Type B pancreatic cell (in vitro differentiated cells): Measurements from ENCODE around the gene AUP1. TPM values are rescaled to one million over a fixed set of nuclear protein-coding genes. Genes with fewer than 3 reads are reported as not detected.

ENCODE experiments used
- DNase-seq: peaks from one replicate; pipeline ENCODE4 v3.0.0; 2021; ENCODE audit warnings: mixed read lengths; ENCODE audit not compliant: unreplicated experiment; ENCODE audit errors: extremely low spot score
- H3K27ac Mint-ChIP-seq: 2 replicates; pipeline ENCODE4 v1.8.0; 2021; ENCODE audit warnings: mild to moderate bottlenecking, mixed read lengths
- H3K27me3 Mint-ChIP-seq: 2 replicates; pipeline ENCODE4 v1.8.0; 2021; ENCODE audit warnings: mixed read lengths
- H3K36me3 Mint-ChIP-seq: 2 replicates; pipeline ENCODE4 v1.8.0; 2021; ENCODE audit warnings: mixed read lengths
- H3K4me1 Mint-ChIP-seq: one replicate; pipeline ENCODE4 v1.8.0; 2021; ENCODE audit warnings: mixed read lengths; ENCODE audit not compliant: unreplicated experiment
- H3K4me3 Mint-ChIP-seq: 2 replicates; pipeline ENCODE4 v1.8.0; 2021; ENCODE audit warnings: mild to moderate bottlenecking, mixed read lengths
- H3K9me3 Mint-ChIP-seq: 2 replicates; pipeline ENCODE4 v1.8.0; 2021; ENCODE audit warnings: mixed read lengths
- CTCF ChIP-seq: fragments of 200-600 bp; sonication (generic); conservative IDR thresholded peaks from 2 replicates; pipeline ENCODE4 v1.5.0; 2021; ENCODE audit warnings: antibody characterized with exemption, mild to moderate bottlenecking
- total RNA-seq: library from RNA; stranded (reverse); gene quantifications from 2 replicates; pipeline ENCODE4 v1.2.1, GENCODE V29; 2021; ENCODE audit warnings: low replicate concordance

AUP1 gene
- total RNA-seq, 1 donor from 2014 or later, result 122 TPM

- H3K4me3 Mint-ChIP-seq, result peak within 1 kb of the TSS; percentile 83
- no peaks in the 10 kb centered on the region for H3K9me3 Mint-ChIP-seq
Observed at GRCh38 chr2:74525717-74526648, 3.5 kb downstream of the AUP1 start, which contains the start of gene DQX1. Gene DQX1 (minus strand): TSS chr2:74526231. CDS start chr2:74525729, 502 bp downstream.

GRCh38 chr2:74524955-74525716 is 4.4 kb downstream of the AUP1 start:
- Mint-ChIP-seq H3K27me3 (peaks cover 36% of the 10 kb centered on the region), H3K4me3 (no peak overlapping the region), H3K4me1 (peaks cover 14% of the 10 kb centered on the region), H3K27ac (no peak overlapping the region), H3K36me3 (peaks cover 13% of the 10 kb centered on the region), H3K9me3 (no peaks in the 10 kb centered on the region)
- no peak for TF ChIP-seq CTCF
- DNase-seq, result no peak

More at GRCh38 chr2:74525717-74526648, 3.5 kb downstream of the AUP1 start, which contains the start of gene DQX1:
- TF ChIP-seq CTCF, result no peak
- Mint-ChIP-seq H3K27ac (peak within 1 kb of the TSS; percentile 75), H3K36me3 (peaks cover 13% of the 10 kb centered on the region), H3K27me3 (peaks cover 28% of the 10 kb centered on the region), H3K4me1 (peaks cover 19% of the 10 kb centered on the region)
- no peak for DNase-seq

GRCh38 chr2:74524005-74524404 is 5.5 kb downstream of the AUP1 start:
- no peaks in the 10 kb centered on the region for H3K9me3 Mint-ChIP-seq
- no peak for DNase-seq
- H3K36me3 Mint-ChIP-seq, result peaks cover 13% of the 10 kb centered on the region
- H3K27ac Mint-ChIP-seq, result no peak overlapping the region
- no peak overlapping the region for H3K4me3 Mint-ChIP-seq
- H3K27me3 Mint-ChIP-seq, result peaks cover 47% of the 10 kb centered on the region
- H3K4me1 Mint-ChIP-seq, result peaks cover 14% of the 10 kb centered on the region
- TF ChIP-seq CTCF, result no peak

- H3K4me1 Mint-ChIP-seq, result peaks cover 8% of the 10 kb centered on the region
- DNase-seq, result no peak
- peaks cover 16% of the 10 kb centered on the region for H3K36me3 Mint-ChIP-seq
- no peak overlapping the region for H3K4me3 Mint-ChIP-seq
- TF ChIP-seq CTCF, result no peak
- H3K27me3 Mint-ChIP-seq, result peaks cover 62% of the 10 kb centered on the region
- H3K9me3 Mint-ChIP-seq, result no peaks in the 10 kb centered on the region
- no peak overlapping the region for H3K27ac Mint-ChIP-seq
Observed at GRCh38 chr2:74522516-74522915, 7.0 kb downstream of the AUP1 start.

- no peaks in the 10 kb centered on the region for H3K4me1 Mint-ChIP-seq
- TF ChIP-seq CTCF, result no peak
- H3K27me3 Mint-ChIP-seq, result peaks cover 91% of the 10 kb centered on the region
- no peak overlapping the region for H3K4me3 Mint-ChIP-seq
- no peak for DNase-seq
- H3K9me3 Mint-ChIP-seq, result no peaks in the 10 kb centered on the region
- no peak overlapping the region for H3K27ac Mint-ChIP-seq
- H3K36me3 Mint-ChIP-seq, result peaks cover 3% of the 10 kb centered on the region
Observed at GRCh38 chr2:74516650-74517049, 12.9 kb downstream of the AUP1 start.
